Brain microvascular endothelial cell (primary cell): Measurements from ENCODE around the gene TCF4.

Experiments
- DNase-seq: peaks from one replicate; pipeline ENCODE4 v3.0.0-alpha.2; 2020
- H3K27ac ChIP-seq: fragments of 250-450 bp; sonication (Bioruptor Pico); 2 replicates; pipeline ENCODE4 v1.5.1; 2020; ENCODE audit warnings: mild to moderate bottlenecking, moderate library complexity
- H3K27me3 ChIP-seq: fragments of 250-450 bp; sonication (Bioruptor Pico); replicated peaks from 2 replicates; pipeline ENCODE4 v1.5.1; 2020; ENCODE audit warnings: mild to moderate bottlenecking
- H3K36me3 ChIP-seq: fragments of 250-450 bp; sonication (Bioruptor Pico); replicated peaks from 2 replicates; pipeline ENCODE4 v1.5.1; 2020; ENCODE audit warnings: mild to moderate bottlenecking
- H3K4me3 ChIP-seq: 2 replicates; pipeline ENCODE4 v1.5.1; 2011; ENCODE audit warnings: low read depth, mild to moderate bottlenecking, control low read depth, low read length, moderate library complexity
- CTCF ChIP-seq: IDR thresholded peaks from 2 replicates; pipeline ENCODE4 v1.5.1; 2011; ENCODE audit warnings: low read depth, mild to moderate bottlenecking, moderate library complexity, low read length, control low read depth, inconsistent platforms; ENCODE audit errors: missing control alignments
- in situ Hi-C: cut with HindIII; loops from 2 replicates; pipeline ENCODE4 v1.10.0; 2017; ENCODE audit warnings: low sequenced_read_pairs, low pct_ligation_motif_present

TCF4 gene

GRCh38 chr18:55261253-55261652, 326.7 kb downstream of the TCF4 start:
- H3K4me3 ChIP-seq = no peak overlapping the region
- in situ Hi-C loops = no loop called here
- no peak overlapping the region for H3K27ac ChIP-seq
- no peaks in the 10 kb centered on the region for H3K27me3 ChIP-seq
- no peaks in the 10 kb centered on the region for H3K36me3 ChIP-seq
- no peak for TF ChIP-seq CTCF
- DNase-seq = no peak

GRCh38 chr18:55258088-55258487, 329.9 kb downstream of the TCF4 start:
- H3K36me3 ChIP-seq = peaks cover 9% of the 10 kb centered on the region
- no peak overlapping the region for H3K27ac ChIP-seq
- H3K4me3 ChIP-seq = no peak overlapping the region

GRCh38 chr18:55256929-55257289, 331.1 kb downstream of the TCF4 start:
- H3K4me3 ChIP-seq = no peak overlapping the region
- no peak overlapping the region for H3K27ac ChIP-seq
- no peak for DNase-seq
- in situ Hi-C loops = no loop called here
- TF ChIP-seq CTCF = no peak
- H3K36me3 ChIP-seq = peaks cover 9% of the 10 kb centered on the region
- no peaks in the 10 kb centered on the region for H3K27me3 ChIP-seq

More at GRCh38 chr18:55258088-55258487, 329.9 kb downstream of the TCF4 start:
- no peak for TF ChIP-seq CTCF
- H3K27me3 ChIP-seq = no peaks in the 10 kb centered on the region
- in situ Hi-C loops = no loop called here
- no peak for DNase-seq

GRCh38 chr18:55256226-55256928, 331.6 kb downstream of the TCF4 start:
- no peak overlapping the region for H3K4me3 ChIP-seq
- DNase-seq = no peak
- in situ Hi-C loops = no loop called here
- no peak for TF ChIP-seq CTCF
- peaks cover 9% of the 10 kb centered on the region for H3K36me3 ChIP-seq
- no peak overlapping the region for H3K27ac ChIP-seq
- H3K27me3 ChIP-seq = no peaks in the 10 kb centered on the region

- in situ Hi-C loops = no loop called here
- no peak for TF ChIP-seq CTCF
- DNase-seq = no peak
- no peaks in the 10 kb centered on the region for H3K27me3 ChIP-seq
- no peak overlapping the region for H3K27ac ChIP-seq
- peaks cover 9% of the 10 kb centered on the region for H3K36me3 ChIP-seq
- H3K4me3 ChIP-seq = no peak overlapping the region
Observed at GRCh38 chr18:55253814-55254213, 334.2 kb downstream of the TCF4 start.

GRCh38 chr18:55252901-55253300, 335.1 kb downstream of the TCF4 start:
- Histone ChIP-seq H3K27ac (no peak overlapping the region), H3K27me3 (no peaks in the 10 kb centered on the region), H3K36me3 (peaks cover 9% of the 10 kb centered on the region), H3K4me3 (no peak overlapping the region)
- no peak for TF ChIP-seq CTCF
- in situ Hi-C loops = no loop called here
- DNase-seq = no peak
